Activated T-cell treated with anti-CD3 and anti-CD28 coated beads, Interleukin-2, amount 50 U/mL, for 1 hour (primary cell): ENCODE data around the gene MEF2C.

Experiments
- DNase-seq: peaks from one replicate; pipeline ENCODE4 v3.0.0-alpha.2; 2020

Gene MEF2C

DNA sequence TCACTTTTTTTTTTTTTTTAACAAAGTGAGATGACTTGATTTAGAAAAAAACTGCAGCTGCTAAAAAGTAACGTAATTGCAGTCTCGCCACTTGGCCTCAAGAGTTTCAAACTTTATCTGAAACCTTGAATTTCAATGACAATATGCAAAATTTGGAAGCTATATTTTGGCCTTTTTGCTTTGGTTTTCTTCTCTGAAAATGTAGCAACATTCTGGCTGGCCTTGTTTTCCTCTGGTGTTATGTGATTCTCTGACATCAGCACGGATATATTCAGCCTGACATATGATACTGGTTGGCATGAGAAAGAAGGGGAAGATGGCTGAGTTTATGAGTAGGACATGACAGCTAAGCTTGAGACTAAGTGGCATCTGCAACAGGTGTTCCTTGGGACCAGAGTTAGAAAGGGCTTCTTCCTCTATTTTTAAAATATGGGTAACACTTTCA is 136.5 kb downstream of the MEF2C start:
- no peak for DNase-seq

DNA sequence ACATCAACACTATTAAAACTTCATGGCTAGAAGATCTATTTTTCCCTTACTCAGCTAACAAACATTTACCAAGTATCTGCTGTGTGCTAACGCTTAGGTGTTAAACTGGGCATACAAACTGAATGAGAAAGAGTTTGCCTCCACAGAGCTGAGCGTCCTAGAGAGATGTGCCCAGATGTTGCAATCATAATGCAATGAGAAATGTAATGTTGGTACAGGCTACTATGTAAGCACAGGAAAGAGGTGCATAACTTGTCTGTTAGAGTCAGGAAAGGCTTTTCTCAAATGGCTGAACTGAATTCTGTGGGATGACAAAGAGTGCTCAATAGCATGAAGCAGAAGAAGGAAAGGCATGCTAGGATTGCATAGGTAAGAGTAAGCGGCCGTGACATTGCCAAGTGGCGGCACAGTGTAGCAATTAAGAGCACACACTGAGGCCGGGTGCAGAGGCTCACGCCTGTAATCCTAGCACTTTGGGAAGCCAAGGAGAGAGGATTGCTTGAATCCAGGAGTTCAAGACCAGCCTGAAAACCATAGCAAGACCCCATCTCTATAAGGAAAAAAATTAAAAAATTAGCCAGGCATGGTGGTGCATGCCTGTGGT is 137.8 kb downstream of the MEF2C start:
- no peak for DNase-seq

DNA sequence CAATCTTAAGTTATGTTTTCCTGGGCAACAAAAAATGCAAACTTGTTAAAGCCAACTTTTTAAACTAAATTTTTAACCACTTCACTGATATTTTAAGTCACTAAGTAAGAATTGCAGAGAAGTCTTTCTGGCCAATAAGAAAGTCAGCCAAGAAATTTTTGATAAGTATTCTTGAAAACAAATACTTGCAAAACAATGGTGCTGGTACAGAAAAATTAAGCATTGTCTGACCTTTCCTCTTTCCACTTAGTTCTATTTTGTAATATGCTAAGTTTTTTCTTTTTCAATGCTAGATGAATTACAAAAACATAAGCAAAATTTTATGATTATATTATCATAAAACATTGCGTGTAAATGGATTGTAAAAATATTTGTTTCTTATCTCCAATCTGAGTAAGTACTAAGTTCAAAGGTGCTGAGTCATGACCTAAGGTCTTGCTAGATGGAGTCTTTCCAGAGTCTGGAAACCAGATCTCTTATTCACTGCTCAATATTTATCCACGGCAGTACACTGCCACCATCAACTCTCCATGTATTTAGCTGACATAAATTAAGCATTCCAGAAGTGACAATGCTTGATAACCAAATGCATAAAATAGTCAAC is 139.7 kb downstream of the MEF2C start:
- no peak for DNase-seq

DNA sequence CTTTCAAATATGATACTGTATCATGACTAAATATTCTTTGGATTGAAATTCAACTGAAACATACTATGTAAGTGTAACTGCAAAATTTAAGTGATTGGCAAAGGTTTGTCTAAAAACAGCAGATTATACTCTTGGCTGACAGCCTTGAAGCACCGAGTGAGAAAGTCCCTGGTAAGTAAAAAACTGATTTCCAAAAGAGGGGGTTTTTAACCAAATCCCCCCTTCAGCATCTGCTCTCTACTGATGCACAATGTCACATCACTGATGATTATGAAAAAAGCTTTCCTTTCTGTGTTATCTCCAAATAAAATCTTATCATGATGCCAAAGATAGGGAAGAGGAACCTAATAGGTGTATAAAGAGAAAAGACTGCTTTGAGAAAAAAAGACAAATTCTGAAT is 141.0 kb downstream of the MEF2C start:
- no peak for DNase-seq

DNA sequence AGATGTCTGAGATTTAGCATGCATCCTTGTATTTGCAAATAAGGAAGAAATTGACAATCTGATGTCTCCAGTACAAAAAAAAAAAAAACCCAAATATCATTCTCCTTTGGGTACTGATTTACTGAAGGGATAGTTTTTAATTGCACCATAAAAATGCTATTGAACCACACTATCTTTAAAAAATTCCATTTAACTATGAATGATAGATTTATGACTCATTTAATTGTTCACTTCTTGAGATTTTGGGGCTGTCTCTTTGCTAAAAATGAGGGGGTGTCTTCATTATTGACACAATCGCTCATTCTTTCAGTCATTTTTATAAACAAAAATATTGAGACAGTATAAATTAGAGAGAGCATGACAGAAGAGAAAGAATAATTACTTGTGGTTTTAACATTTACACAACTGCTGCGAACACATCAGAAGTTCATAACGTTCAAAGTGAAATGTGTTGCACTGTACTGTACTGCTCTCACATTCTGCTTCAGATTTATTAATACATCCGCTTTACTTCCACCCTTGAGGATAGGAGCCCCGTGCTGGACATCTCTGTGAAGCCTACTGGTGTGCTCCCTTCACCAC is 142.3 kb downstream of the MEF2C start:
- DNase-seq, result no peak

DNA sequence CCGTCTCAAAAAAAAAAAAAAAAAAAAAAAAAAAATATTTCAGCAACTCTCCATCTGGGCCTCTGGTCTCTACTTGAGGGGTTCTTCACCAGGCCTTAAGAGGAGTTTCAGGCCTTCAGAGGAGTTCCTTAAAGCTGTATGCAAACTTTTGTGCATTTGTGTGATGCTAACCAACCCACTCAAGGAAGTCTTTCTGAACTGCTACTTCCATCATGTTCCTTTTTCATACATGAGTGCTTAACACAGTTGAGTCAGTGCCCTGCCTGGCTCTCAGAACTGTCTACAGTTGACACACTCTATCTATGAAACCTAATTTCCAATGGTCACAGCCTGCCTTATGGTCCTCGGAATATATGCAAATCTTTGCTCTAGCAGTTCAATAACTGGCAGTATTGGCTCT is 146.5 kb downstream of the MEF2C start:
- no peak for DNase-seq

DNA sequence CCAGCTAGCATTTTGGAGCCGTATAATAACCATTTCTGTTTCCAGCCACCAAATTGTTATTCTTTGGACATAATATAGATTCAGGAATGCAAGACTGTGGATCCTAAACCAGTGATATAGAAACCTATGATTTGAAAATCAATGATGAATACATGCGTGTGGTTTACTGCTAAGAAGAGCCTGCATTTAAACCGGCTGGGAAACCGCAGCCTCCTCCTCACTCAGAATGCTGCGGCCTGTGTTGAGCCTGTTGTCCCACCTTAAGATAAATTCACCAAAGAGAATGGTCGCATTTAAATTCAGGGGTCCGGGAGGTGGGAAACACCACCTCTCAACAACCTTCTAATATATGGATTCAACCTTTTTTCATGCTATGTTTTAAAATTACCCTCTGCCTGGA is 148.0 kb downstream of the MEF2C start:
- DNase-seq, result no peak

DNA sequence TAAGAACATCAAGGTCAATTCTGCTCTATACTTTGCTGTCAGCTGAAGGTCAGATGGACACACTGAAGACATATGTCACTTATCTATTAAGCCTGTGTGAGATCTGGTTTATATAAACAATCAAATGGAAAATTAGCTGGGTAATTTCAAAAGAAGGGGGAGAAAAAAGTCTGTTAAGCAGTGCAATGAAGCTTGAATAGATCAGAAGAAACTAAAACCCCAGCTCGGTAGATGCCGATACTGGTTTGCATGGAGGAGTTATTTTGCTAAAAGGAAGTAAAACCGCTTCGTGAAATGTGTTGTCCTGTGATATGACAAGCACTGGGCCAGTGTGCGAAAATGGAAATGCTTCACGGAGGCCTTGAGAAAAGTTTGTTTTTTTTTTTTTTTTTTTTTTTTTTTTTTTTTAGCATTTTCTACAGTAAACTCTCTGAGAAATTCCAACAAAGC is 148.8 kb downstream of the MEF2C start:
- DNase-seq, result no peak

DNA sequence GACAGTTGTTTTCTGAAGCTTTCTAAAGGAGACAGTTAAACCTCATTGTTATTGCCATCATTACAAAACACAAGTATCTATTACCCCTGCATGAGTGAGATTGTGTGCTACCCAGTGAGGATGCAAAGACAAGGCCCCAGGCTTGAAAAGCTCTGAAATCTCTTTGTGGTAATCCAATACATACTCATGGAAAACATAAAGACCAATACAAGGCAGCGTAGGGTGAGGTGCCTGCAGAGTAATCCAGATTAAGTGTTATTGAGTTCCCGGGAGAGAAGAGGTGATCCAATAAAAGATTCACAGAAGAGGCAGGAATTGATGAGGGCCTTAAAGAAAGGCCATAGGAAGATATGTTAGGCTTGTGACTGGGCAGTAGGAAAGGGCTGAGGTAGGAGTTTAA is 150.1 kb downstream of the MEF2C start:
- DNase-seq, result no peak

DNA sequence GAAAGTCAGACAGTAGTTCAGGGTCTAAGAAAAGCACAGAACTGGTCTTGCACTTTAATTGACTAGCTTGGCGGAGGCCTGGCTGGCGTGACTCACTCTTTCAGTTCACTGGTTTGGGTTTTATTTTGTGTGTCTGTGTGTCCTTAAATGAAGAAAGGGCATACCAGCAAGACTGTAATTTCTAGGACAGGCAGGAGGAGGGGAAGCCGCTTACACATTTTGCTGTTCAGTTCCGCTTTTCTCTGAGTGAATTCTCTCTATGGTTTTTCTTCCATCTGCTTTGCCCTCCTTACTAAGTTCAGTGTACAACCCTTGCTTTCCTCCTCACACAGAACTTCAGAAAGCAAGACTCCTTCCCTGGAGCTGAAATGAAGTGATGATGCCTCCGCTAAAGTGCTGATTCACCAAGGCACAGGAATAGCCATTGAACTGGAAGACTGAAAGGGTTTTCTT is 150.8 kb downstream of the MEF2C start:
- DNase-seq, result no peak

DNA sequence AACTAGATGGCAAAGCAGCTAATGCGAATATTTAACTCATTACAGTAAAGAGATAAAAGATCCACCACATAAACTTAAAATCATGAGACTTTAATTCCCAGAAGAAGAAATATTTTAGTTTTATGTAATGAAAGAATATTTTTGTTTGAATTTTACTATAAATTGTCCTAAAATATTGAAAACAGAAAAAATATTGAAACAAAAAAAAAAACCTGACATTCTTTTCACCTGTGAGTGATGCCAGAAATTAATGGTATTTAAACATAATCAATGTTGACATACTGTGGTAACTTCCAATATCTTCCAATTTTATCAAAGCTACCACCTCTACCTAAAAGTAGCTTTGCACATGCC is 153.2 kb downstream of the MEF2C start:
- no peak for DNase-seq

DNA sequence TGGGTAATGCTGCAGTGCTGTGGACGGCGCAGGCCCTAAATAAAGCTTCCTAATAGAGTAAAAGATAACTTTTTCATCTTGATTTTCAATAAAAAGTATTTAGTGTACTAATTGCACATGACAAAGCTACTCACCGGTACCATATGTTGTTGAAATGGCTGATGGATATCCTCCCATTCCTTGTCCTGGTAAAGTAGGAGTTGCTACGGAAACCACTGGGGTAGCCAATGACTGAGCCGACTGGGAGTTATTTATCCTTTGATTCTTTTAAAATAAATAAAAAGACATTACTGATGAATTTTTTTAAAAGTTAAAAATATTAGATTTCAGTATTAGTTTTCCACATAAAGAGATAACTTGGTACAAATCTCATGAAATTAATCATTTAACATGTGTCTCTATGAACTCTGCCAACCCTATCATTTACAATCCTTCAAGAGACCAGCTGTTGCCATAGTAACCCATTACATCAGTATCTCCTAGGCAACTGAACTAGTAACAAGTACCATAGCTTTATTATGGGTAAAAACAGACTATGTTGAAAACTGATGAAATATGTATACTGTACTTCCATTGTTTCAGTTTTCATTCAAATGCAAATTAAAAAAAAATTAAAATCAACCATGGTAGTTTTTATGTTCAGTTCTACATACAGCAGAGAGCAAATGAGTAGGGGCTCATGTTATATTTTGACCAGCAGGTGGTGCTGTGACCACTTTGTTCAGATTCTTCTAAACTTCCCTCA is 153.7 kb downstream of the MEF2C start:
- peak; percentile 18 for DNase-seq

DNA sequence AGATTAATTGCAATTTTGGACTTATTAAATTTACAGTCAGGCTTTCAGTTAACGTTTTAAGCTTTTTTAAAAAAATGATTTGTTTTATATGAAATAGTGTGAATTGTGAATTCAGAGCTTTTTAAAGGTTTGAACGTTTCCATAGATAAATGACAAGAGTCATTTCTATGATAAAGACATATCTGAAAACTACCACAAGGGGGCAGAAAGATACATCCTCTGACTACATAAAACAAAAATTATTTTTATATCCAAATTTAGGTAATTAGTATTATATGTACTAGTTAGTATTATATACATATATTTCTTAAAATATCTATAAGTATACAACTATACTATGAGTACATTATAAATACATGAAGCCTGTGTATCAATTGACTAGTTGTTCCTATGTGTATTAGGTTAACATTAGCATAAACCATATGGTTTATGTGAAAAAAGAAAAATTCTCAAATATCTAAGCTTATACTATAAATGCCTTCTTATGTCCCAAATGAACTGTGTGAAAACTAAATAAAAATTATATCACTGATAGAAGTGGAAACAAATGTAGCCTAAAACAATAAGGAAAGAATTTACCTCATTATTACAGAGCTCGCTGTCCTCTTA is 155.2 kb downstream of the MEF2C start:
- no peak for DNase-seq

DNA sequence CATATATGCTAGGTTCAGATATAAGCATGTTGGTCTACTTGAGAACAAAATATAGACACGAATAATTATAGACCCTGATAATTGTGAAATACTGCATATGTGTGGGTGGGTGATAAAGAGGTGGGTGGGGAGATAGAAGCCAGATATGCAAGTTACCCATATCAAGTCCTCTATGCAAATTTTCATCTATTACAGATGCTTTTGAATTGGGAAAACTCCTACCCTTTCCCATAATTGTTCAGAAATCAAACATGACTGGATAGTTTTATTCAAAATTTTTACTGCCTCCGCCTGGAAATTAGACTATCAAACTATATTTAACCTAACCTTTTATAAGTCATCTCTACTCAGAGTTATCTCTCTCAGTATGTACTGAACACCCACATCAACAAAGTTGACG is 157.5 kb downstream of the MEF2C start:
- DNase-seq, result no peak

DNA sequence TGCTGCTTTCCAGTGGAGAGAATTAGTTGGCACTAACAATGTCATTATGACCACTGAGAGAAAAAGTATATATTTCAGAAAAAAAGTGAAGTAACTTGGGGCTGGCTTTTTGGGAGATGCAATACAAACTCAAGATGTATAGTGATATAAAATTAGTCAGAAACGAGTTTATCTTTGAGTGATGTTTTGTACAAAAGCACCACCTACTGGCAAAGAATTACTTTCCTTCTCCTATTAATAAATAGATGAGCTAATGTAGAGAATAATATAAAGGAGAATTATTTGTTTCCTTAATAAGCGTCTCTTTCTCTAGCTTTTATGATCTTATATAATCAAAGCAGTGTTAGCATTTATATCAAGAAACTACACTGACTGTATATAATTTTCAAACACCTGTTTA is 158.8 kb downstream of the MEF2C start:
- DNase-seq, result no peak

DNA sequence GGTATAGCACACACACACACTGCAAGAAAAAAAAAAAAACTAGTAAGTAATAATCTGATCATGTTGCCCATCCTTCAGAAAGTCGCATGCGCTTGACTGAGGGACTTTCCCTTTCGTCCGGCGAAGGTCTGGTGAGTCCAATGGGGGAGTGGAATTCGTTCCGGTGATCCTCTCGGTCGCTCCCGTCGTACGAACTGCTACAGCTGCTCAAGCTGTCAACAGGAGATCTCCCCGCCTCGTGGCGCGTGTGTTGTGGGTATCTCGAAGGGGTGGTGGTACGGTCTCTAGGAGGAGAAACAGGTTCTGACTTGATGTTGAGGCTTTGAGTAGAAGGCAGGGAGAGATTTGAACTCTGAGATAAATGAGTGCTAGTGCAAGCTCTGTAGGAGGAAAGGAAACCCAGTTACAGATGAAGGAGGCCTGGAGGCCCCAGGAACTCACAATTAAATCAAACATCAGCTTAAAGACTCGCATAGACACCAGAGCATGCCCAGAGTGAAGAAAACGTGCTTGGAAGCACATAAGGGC is 160.4 kb downstream of the MEF2C start:
- no peak for DNase-seq

DNA sequence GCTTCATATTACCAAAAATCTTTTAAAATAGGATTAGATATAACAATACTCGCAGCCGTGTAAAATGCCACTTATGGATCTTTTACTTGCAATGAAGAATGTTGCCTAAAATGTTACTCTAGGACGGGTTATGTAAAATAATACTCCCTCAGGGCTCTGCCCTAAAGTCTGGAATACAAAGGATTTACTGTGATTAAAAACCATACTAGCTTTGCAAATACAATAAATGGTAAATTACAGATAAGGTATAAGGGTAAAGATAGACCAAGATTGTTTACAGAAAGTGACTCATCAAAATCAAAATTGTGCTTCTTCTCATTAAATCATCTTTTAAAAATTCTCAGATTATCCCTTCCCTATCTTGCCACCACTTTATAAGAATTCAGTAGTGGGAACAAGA is 163.6 kb downstream of the MEF2C start:
- DNase-seq, result no peak

DNA sequence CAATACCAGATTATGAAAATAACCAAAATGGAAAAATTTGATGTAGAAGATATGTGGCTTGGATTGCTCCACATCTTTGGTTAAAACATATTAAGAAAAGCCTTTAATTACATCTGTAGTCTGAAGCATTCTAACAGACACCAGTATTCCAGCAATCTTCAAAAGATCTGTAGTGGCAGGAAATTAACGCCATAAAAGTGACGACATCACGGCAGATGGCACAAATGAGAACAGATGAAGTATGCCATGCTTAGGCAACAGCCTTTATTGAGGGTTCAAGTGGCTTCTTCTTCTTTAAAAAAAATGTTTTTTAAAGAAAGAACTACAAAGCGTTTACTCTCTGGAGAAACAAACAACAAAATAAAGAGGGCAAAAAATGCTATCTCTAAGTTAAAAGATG is 164.2 kb downstream of the MEF2C start:
- DNase-seq, result no peak

DNA sequence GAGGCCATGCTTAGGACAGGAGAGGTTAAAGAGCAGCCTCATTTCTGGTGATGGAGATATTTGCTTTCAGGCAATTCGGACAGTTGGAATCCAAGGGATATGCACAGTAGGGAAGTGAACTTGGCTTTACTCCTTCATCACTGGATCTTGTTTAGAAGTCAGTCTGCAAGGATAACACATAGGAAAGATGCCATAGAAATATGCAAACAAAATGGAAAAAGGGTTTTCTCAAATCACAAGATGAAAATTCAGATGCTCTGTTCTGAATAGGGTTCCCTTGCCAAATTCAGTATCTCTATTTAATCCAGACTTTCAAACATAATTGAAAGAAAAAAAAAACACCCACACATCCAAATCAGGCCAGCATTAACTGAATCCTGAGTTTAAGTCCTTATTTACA is 166.9 kb downstream of the MEF2C start:
- DNase-seq, result no peak

DNA sequence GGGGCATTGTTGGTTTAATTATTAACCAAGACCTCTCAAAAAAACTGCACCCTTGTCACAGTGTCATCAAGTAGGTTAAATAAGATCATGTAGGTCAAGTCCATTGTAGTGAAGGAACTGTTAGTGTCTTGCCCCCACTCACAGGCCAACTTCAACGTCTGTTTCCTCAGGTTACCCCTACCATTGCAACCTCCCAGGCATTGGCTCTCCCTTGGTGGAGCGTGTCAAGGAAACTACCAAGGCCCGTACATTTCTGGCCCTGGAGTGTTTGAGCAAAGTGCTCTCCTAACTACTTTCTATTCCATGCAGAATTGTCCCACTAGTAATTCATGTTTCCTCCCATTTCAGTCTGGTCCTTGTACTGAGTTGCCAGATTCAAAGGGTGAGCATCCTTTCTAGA is 167.5 kb downstream of the MEF2C start:
- DNase-seq, result no peak

DNA sequence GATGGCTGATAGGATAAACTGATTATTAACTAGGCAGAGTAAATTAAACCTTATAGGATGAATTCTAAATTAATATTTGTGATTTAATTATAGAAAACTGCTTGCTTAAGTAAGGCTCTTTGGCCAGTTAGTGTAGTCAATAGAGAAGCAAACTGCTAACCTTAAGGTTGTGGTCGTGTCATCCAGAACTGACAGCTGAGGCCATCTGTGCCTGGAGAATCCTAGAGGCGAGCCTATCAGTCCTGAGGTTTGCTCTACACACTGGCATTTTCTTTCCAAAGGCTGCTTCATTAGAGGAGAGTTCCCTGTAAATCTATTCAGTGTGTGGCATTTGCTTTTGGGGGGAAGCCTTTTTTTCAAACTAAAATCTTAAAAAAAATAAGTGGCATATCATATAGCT is 169.2 kb downstream of the MEF2C start:
- DNase-seq, result no peak

DNA sequence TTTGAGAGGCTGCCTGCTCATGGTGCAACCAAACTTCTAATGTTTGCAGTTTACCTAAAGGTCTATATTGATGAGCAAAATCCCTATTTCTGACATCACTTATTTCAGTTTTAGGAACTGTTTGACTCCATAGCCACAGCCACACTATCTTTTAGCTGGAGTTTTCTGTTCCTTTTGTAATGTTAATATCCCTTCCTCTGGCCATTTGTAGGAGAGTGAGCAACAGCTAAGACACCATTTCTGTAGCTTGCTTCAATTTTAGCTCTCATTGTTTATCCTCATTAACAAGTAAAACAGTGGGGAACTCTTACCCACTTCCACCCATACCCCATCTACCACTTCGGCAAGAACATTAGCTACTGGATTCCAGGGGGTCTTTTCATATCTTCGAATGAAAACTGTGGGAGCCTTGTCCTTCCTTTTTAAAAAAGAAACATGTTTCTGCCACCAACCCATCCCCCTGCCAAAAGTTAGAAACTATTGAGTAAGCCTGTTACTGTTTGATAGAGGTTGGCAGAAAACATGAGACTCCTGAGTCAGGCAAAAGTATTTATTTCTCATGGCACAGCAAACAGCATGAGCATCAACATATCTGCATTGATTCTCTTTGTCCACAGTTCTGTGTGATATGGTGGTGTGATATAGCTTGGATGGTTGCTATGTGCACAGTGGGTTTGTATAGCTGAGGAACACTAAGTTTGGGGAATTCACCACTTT is 174.1 kb downstream of the MEF2C start:
- DNase-seq, result no peak

DNA sequence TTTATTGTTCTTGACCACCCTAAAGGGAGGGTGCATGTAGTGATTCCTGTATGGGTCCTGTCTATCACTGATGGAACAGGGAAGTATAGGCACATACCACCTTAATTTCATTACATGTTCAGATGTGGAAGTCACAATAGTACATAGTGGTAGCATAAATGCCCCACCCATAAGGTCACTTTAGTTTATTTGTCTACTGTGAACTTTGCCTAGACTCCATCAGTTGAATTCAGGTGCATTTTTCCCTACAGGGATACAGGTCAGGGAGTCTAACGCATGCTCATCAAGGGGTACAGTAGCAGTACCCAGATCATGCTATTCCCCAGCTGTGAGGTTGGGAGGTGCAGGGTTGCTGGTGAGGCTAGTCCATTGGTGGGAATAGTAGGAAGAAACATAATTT is 175.0 kb downstream of the MEF2C start:
- no peak for DNase-seq
